ENCODE data around the gene CUL9.
A peak's percentile ranks its signal among the peaks of the same experiment; 100 is the strongest.
"Not testable (repeated sequence)": the region's sequence is repeated elsewhere in the genome, so short reads cannot be mapped to it uniquely, and the experiment has no call there.

CUL9 gene

GRCh38 chr6:43181942-43182860 is at the start of gene CUL9:
Gene CUL9, plus strand, starts transcription at chr6:43182196. Its CDS starts 2,115 bp downstream, at chr6:43184311.
- DNase-seq (ENCODE audit: low spot score), result peak; percentile 65

GRCh38 chr6:43138267-43138666 is 43.7 kb upstream of the CUL9 start:
- no peak for DNase-seq (ENCODE audit: low spot score)

DNA sequence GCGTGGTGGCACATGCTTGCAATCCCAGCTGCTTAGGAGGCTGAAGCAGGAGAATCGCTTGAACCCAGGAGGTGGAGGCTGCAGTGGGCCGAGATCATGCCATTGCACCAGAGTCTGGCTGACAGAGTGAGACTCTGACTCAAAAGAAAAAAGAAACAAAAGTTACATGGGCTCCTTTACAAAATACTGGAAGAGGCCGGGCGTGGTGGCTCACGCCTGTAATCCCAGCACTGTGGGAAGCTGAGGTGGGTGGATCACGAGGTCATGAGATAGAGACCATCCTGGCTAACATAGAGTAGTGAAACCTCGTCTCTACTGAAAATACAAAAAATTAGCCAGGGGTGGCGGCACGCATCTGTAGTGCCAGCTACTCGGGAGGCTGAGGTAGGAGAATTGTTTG is 42.0 kb upstream of the CUL9 start:
- not testable (repeated sequence) for DNase-seq (ENCODE audit: low spot score)

DNA sequence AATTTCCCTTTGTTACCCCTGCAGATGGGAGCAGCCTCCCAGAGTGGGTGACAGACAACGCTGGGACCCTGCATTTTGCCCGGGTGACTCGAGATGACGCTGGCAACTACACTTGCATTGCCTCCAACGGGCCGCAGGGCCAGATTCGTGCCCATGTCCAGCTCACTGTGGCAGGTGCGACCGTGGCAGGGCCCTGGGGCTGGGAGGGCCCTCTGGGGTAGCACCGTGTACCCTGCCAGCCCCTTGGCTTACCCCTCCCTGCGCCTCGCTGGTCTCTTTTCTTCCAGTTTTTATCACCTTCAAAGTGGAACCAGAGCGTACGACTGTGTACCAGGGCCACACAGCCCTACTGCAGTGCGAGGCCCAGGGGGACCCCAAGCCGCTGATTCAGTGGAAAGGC is 40.4 kb upstream of the CUL9 start:
- DNase-seq (ENCODE audit: low spot score), result no peak

GRCh38 chr6:43142101-43142500 is 39.9 kb upstream of the CUL9 start:
- no peak for DNase-seq (ENCODE audit: low spot score)

GRCh38 chr6:43143235-43144128 is 38.5 kb upstream of the CUL9 start:
- DNase-seq (ENCODE audit: low spot score), result peak; percentile 92

- DNase-seq (ENCODE audit: low spot score), result no peak
Measured at GRCh38 chr6:43144879-43145278, 37.1 kb upstream of the CUL9 start.

GRCh38 chr6:43146261-43146660 is 35.7 kb upstream of the CUL9 start:
- DNase-seq (ENCODE audit: low spot score), result no peak

GRCh38 chr6:43146709-43147688 is 35.0 kb upstream of the CUL9 start:
- DNase-seq (ENCODE audit: low spot score), result no peak

DNA sequence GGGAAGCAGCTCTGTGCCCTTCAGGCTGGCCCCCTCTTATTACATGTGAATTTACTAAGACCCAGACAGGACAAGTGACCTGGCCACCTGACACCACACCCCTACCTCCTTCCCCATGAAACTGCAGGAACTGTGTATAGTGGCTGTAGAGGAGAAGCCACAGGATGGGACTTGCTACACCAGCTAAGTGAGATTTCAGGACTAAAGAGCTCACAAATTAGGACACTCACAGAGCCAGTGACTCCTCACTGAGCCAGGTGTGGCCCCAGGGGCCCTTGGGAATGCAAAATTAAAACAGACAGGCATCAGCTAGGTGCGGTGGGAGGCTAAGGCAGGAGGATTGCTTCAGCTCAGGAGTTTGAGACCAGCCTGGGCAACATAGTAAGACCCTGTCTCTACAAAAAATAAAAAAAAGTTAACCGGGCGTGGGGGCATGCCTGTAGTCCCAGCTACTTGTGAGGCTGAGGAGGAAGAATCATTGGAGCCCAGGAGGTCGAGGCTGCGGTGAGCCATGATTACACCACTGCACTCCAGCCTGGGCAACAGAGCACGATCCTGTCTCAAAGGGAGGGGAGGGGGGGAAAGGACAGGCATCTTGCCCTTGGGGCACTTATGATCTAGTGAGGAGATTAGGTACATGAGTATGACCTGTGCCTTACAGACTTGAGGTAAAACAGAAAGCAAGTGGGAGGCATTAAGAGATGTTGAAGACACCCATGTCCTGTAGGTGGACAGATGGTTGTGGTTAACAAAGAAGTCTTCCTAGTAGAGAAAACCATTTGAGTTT is 34.1 kb upstream of the CUL9 start:
- DNase-seq (ENCODE audit: low spot score), result no peak

DNA sequence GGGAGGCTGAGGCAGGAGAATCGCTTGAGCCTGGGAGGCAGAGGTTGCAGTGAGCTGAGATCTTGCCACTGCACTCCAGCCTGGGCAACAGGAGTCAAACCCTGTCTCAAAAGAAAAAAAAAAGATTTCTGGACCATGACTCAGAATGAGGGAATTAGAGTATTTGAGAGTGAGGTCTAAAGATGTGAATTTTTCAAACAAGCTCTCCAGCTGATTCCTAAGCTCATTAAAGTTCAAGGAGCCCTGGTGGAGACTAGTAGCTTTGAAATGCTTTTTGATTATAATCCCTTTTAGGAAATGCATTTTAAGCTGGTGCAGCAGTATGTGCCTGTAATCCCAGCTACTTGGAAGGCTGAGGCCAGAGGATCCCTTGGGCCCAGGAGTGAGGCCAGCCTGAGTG is 32.7 kb upstream of the CUL9 start:
- no peak for DNase-seq (ENCODE audit: low spot score)

DNA sequence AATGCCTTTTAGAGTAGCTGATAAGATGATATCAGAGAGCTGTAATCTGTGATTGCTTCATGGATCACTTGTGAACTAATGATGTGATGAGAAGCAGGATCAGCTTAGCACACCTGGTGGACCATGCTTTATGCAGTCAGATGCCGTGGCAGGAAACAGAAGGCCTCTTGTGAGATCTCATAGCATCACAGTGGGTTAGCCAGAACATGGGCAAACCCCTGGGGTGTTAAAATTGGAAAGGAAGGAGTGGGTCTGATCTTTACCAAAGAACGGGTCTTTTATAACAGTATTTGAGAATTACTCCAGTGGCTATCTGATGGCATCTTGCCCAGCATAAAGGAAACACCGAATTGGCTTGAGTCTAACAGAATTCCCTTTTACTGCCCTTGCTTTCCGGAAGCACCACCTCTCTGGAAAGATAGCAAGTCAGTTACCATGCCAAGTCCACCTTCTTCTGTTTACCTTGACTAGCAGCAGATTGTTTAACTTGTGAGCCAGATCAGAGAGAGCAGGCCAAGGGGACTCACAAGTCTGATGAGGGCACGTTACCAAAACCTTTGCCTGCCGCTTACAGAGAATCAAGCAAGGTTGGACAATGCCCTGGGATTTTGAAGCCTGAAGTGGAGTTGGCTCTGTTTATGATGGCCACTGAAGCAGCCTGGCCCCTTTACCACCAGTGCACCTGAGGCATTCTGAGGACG is 31.8 kb upstream of the CUL9 start:
- peak; percentile 60 for DNase-seq (ENCODE audit: low spot score)

- DNase-seq (ENCODE audit: low spot score), result no peak
Measured at GRCh38 chr6:43159599-43159998, 22.4 kb upstream of the CUL9 start.

GRCh38 chr6:43163899-43164298 is 18.1 kb upstream of the CUL9 start:
- no peak for DNase-seq (ENCODE audit: low spot score)

GRCh38 chr6:43170417-43170930 is 11.5 kb upstream of the CUL9 start:
- DNase-seq (ENCODE audit: low spot score), result peak; percentile 87

GRCh38 chr6:43170931-43171706 is 10.9 kb upstream of the CUL9 start, which contains the start of gene SRF:
Gene SRF, plus strand, starts transcription at chr6:43171269. Its CDS starts 388 bp downstream, at chr6:43171657.
- DNase-seq (ENCODE audit: low spot score), result peak; percentile 98

- DNase-seq (ENCODE audit: low spot score), result no peak
Measured at GRCh38 chr6:43171707-43172103, 10.3 kb upstream of the CUL9 start.

DNA sequence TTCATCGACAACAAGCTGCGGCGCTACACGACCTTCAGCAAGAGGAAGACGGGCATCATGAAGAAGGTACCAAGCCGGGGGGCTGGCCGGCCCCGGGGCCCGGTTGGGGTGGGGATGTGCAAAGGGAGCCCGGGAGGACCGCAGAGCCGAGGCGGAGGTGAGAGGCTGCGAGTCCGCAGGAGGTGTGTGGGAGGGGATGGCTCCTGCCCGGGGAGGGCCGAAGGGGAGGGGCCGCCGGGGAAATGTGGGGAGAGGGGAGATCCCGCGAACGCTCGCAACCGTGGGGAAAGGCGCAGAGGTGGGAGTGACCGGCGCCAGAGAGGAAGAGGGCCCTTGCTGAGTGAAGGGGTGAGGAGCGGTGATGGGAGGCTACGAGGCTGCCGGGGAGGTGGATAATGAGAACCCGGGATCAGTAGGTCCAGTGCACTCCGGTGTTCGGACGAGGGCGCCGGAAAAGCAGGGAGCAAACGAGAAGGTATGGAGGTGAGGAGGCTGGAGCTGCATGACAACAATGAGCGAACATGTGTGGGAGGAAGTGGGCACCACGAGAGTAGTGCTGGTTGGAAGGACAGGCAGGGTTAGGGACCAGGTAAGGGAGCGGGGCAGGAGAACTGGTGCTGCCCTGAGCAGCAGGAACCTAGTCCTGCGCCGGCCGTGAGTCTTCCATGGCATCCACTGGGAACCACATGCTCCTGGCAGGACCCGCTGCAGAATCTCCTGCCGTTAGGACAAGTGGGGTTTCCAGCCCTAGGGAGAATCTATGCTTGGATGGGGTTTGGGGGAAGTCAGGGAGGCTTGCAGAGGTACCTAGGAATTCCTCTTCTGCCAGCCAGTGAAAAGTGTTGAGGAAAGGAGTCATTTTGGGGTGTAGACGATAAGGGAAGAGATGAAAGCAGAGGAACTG is 9.6 kb upstream of the CUL9 start:
- no peak for DNase-seq (ENCODE audit: low spot score)
